Measurements from ENCODE around the gene LIME1. TPM values are rescaled to one million over a fixed set of nuclear protein-coding genes. Genes with fewer than 3 reads are reported as not detected.
A peak's percentile ranks its signal among the peaks of the same experiment; 100 is the strongest.

LIME1 gene
- total and polyA plus RNA-seq, 9 of the 15 experiments (the other 6 are each of a cell fraction or from before 2014, with no cell fraction given) = 0.11 to 17.1 (median 2.8) TPM; not detected in 2

DNA sequence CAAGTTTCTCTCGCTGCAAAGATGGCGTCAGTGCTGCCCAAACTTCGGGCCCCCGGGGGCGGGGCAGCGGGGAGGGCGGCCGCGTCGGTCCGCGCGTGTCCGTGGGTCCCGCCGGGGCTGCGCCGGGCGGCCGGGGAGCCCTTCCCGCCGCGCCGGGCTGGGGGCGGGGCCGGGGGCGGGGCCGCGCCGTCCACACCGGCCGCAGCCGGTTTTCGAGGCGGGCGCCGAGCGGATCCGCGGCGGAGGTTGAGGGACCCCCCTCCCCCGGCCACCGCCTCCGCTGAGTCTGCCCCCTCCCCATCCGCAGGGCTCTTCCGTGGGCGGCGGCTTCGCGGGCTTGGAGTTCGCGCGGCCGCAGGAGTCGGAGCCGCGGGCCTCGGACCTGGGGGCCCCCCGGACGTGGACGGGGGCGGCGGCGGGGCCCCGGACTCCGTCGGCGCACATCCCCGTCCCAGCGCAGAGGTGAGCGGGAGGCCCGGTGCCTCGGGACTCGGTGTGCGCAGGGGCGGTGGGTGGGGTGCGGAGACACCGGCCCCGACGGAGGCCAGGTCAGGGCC, 3.7 kb downstream of the LIME1 start:
- Histone ChIP-seq H3K79me2 (ENCODE audit: control insufficient read depth, insufficient read depth, low read length) (peaks cover 16% of the 10 kb centered on the region), H3K4me2 (ENCODE audit: insufficient read depth, low read length) (peak overlapping the region; percentile 84), H3K9me1 (ENCODE audit: control insufficient read depth, insufficient read depth, low read length) (no peaks in the 10 kb centered on the region), H3K9ac (ENCODE audit: insufficient read depth in 1 of 2, low read depth in 2 of 2, low read length in 2 of 2) (peak overlapping the region; percentile 82 to 96), H3K27ac (ENCODE audit: extremely low read depth, low read depth, low read length) (peak overlapping the region; percentile 82), H4K20me1 (replicated peaks; ENCODE audit: control insufficient read depth, insufficient read depth, low read length) (no peaks in the 10 kb centered on the region; the same call in 1 of the 2 replicates), H3K4me1 (replicated peaks in 1 of 2; ENCODE audit: control insufficient read depth in 2 of 2, insufficient read depth in 2 of 2, low read length in 2 of 2) (peaks cover 11 to 79% of the 10 kb centered on the region in 2 experiments), H3K4me3 (peak overlapping the region; percentile 66), H3K9me3 (replicated peaks; ENCODE audit: control insufficient read depth, insufficient read depth, low read depth, low read length) (no peaks in the 10 kb centered on the region), H3K36me3 (ENCODE audit: control insufficient read depth, insufficient read depth, low read length) (peaks cover 51% of the 10 kb centered on the region; the same call in 1 of the 3 replicates), H3K27me3 (ENCODE audit: control insufficient read depth in 2 of 2, insufficient read depth in 2 of 2, low read length in 2 of 2) (no peaks in the 10 kb centered on the region), H2AFZ (ENCODE audit: low read depth, low read length) (peak overlapping the region; percentile 70; the same call in 1 of the 2 replicates)
- ATAC-seq (peak; percentile 40), FAIRE-seq (no peak), DNase-seq (ENCODE audit: extremely low read depth in 1 of 4, low spot score in 3 of 4) (peak; percentile 76 to 83 (median 82))
- ChIA-PET POLR2A (interaction anchor here (0.6 to 1.9 kb wide), 7 partner anchors 10 to 241 kb away, joined by 3 to 5 read pairs (median 3); partner anchors contain the start of gene PRPF6), CTCF (ENCODE audit: low intra/inter-chr PET ratio) (no interaction called here)
- 3% methylated on average over 16 of the region's 80 CpGs for WGBS (ENCODE audit: insufficient coverage, low coverage, missing lambda C conversion rate)
- in situ Hi-C loops (cut with MboI) = no loop called here
- no TSS peak for BruUV-seq (replicated peaks)
- intact Hi-C loops (cut with micrococcal nuclease) = no loop called here
- TF ChIP-seq ELF1 (tag; IDR thresholded peaks at IDR 0.05) (no peak), KAT8 (IDR thresholded peaks at IDR 0.05; ENCODE audit: low read depth) (no peak), SAFB (IDR thresholded peaks at IDR 0.05; ENCODE audit: borderline replicate concordance, low read depth, low read length) (peak; percentile 95), GTF2A2 (tag; IDR thresholded peaks at IDR 0.05) (no peak), XRCC3 (IDR thresholded peaks at IDR 0.05) (no peak), RB1 (IDR thresholded peaks at IDR 0.05; ENCODE audit: low read depth) (peak; percentile 67; the same call in 1 of the 2 replicates)
- TF ChIP-seq, protein P1, sequence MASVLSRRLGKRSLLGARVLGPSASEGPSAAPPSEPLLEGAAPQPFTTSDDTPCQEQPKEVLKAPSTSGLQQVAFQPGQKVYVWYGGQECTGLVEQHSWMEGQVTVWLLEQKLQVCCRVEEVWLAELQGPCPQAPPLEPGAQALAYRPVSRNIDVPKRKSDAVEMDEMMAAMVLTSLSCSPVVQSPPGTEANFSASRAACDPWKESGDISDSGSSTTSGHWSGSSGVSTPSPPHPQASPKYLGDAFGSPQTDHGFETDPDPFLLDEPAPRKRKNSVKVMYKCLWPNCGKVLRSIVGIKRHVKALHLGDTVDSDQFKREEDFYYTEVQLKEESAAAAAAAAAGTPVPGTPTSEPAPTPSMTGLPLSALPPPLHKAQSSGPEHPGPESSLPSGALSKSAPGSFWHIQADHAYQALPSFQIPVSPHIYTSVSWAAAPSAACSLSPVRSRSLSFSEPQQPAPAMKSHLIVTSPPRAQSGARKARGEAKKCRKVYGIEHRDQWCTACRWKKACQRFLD (CRISPR knock-in tag; IDR thresholded peaks at IDR 0.05) = peak; percentile 28; the same call in 1 of the 2 replicates
- TF ChIP-seq, protein P2, sequence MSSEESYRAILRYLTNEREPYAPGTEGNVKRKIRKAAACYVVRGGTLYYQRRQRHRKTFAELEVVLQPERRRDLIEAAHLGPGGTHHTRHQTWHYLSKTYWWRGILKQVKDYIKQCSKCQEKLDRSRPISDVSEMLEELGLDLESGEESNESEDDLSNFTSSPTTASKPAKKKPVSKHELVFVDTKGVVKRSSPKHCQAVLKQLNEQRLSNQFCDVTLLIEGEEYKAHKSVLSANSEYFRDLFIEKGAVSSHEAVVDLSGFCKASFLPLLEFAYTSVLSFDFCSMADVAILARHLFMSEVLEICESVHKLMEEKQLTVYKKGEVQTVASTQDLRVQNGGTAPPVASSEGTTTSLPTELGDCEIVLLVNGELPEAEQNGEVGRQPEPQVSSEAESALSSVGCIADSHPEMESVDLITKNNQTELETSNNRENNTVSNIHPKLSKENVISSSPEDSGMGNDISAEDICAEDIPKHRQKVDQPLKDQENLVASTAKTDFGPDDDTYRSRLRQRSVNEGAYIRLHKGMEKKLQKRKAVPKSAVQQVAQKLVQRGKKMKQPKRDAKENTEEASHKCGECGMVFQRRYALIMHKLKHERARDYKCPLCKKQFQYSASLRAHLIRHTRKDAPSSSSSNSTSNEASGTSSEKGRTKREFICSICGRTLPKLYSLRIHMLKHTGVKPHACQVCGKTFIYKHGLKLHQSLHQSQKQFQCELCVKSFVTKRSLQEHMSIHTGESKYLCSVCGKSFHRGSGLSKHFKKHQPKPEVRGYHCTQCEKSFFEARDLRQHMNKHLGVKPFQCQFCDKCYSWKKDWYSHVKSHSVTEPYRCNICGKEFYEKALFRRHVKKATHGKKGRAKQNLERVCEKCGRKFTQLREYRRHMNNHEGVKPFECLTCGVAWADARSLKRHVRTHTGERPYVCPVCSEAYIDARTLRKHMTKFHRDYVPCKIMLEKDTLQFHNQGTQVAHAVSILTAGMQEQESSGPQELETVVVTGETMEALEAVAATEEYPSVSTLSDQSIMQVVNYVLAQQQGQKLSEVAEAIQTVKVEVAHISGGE (CRISPR knock-in tag; IDR thresholded peaks at IDR 0.05) = peak in 1 of 3 experiments; percentile 80; a peak in 2 of 6 replicates
- TF ChIP-seq, protein P3, sequence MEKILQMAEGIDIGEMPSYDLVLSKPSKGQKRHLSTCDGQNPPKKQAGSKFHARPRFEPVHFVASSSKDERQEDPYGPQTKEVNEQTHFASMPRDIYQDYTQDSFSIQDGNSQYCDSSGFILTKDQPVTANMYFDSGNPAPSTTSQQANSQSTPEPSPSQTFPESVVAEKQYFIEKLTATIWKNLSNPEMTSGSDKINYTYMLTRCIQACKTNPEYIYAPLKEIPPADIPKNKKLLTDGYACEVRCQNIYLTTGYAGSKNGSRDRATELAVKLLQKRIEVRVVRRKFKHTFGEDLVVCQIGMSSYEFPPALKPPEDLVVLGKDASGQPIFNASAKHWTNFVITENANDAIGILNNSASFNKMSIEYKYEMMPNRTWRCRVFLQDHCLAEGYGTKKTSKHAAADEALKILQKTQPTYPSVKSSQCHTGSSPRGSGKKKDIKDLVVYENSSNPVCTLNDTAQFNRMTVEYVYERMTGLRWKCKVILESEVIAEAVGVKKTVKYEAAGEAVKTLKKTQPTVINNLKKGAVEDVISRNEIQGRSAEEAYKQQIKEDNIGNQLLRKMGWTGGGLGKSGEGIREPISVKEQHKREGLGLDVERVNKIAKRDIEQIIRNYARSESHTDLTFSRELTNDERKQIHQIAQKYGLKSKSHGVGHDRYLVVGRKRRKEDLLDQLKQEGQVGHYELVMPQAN (IDR thresholded peaks at IDR 0.05; ENCODE audit: borderline replicate concordance) = no peak
- TF ChIP-seq, protein P4, sequence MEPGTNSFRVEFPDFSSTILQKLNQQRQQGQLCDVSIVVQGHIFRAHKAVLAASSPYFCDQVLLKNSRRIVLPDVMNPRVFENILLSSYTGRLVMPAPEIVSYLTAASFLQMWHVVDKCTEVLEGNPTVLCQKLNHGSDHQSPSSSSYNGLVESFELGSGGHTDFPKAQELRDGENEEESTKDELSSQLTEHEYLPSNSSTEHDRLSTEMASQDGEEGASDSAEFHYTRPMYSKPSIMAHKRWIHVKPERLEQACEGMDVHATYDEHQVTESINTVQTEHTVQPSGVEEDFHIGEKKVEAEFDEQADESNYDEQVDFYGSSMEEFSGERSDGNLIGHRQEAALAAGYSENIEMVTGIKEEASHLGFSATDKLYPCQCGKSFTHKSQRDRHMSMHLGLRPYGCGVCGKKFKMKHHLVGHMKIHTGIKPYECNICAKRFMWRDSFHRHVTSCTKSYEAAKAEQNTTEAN (CRISPR knock-in tag; IDR thresholded peaks at IDR 0.05) = no peak
